Kidney (tissue), 14 donors: ENCODE results near the gene MITF. TPM values are rescaled to one million over a fixed set of nuclear protein-coding genes. Genes with fewer than 3 reads are reported as not detected.
A peak's percentile ranks its signal among the peaks of the same experiment; 100 is the strongest.

ENCODE experiments used
- DNase-seq, 5 donors: peaks; one replicate each; pipeline ENCODE4 v3.0.0-alpha.2; 2013 to 2020
- FAIRE-seq: peaks from 2 replicates; lab custom pipeline; 2012; peaks lifted over from hg19 to GRCh38; lab: Jason Lieb, UNC
- H3K27ac ChIP-seq, 2 donors: one replicate each; pipeline ENCODE4 v1.7.0; 2013; ENCODE audit warnings: low read depth in 2 of 2, low read length in 2 of 2, inconsistent platforms in 1 of 2
- H3K27me3 ChIP-seq: one replicate; pipeline ENCODE4 v1.7.1; 2013; ENCODE audit warnings: low read length, inconsistent platforms; ENCODE audit not compliant: control insufficient read depth, insufficient read depth
- H3K36me3 ChIP-seq, 3 donors: one replicate each; pipeline versions ENCODE4 v1.7.0 to v1.7.1; 2013; ENCODE audit warnings: low read length in 3 of 3, control low read depth in 1 of 3, inconsistent platforms in 1 of 3; ENCODE audit not compliant: insufficient read depth in 3 of 3, control insufficient read depth in 2 of 3
- H3K4me1 ChIP-seq, 3 donors: one replicate each; pipeline versions ENCODE4 v1.7.0 to v1.7.1; 2013; ENCODE audit warnings: low read length in 3 of 3, inconsistent platforms in 1 of 3, low read depth in 1 of 3; ENCODE audit not compliant: control insufficient read depth in 2 of 3, insufficient read depth in 2 of 3
- H3K4me3 ChIP-seq, 3 donors: one replicate each; pipeline versions ENCODE4 v1.7.0 to v1.8.1; 2013; ENCODE audit warnings: low read length in 3 of 3, control low read depth in 1 of 3, inconsistent platforms in 1 of 3
- H3K9ac ChIP-seq, 3 donors: one replicate each; pipeline versions ENCODE4 v1.7.0 to v1.7.1; 2013; ENCODE audit warnings: low read length in 3 of 3, control low read depth in 1 of 3, inconsistent platforms in 1 of 3
- H3K9me3 ChIP-seq, 3 donors: one replicate each; pipeline versions ENCODE4 v1.7.0 to v1.7.1; 2013; ENCODE audit warnings: low read length in 3 of 3, control low read depth in 1 of 3, inconsistent platforms in 1 of 3; ENCODE audit not compliant: control insufficient read depth in 2 of 3, insufficient read depth in 1 of 3
- intact Hi-C: fragments of 100-400 bp; cut with DNase I; formaldehyde crosslinking; loops from one replicate; pipeline ENCODE4 v1.11.1; 2022
- polyA plus RNA-seq: library from polyadenylated mRNA; stranded (reverse); fragments of 350-450 nt; fragmentation: Illumina TruSeq; extraction: RNeasy Lipid Tissue Mini Kit (QIAGEN cat#74804); gene quantifications from one replicate; pipeline ENCODE4 v1.2.3, GENCODE V29; 2014; ENCODE audit warnings: low read depth, low replicate concordance; ENCODE audit not compliant: insufficient read depth
- total RNA-seq: library from RNA; stranded (reverse); fragmentation: NEBNext Ultra II Directional; extraction: Animal tissue kit (Norgen Biotek cat#: 25700); gene quantifications from one replicate; pipeline ENCODE4 v1.2.1, GENCODE V29; 2021
- TF ChIP-seq, protein P1 (sequence below): IDR thresholded peaks from 3 replicates; pipeline ENCODE4 v1.5.1; 2012; ENCODE audit warnings: mild to moderate bottlenecking, moderate library complexity, borderline replicate concordance; ENCODE audit not compliant: insufficient read depth; ENCODE audit errors: extremely low read depth
- donor health status: control.
- donor health status: control.
- donor health status: control.
- donor health status: control.
- donor health status: control.
- donor health status: DM: yes; HTN: yes; CAD: no.
- donor health status: Normal renal cell carcinoma (clear cell type).

MITF gene
- total and polyA plus RNA-seq, 2 donors from 2014 or later = 14.1 to 52.6 TPM

DNA sequence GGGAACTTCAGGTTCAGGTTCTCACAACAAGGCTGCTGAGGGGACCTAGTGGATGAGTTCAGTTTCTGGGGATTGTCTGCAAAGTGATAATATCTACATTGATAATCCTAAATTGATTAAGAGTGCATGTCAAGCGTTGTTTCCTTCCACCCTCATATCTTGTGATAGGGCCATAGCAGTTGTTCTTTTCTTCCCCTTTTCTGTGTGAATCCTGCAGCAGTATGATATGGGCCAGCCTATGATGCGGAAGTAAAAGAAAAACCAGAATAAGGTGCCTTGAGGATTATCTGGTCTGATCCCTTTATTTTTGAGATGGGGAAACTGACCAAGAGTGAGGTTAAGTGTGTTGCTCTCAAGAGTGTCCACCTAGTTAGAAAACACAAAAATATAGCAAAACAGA is 86.2 kb downstream of the MITF start:
- Histone ChIP-seq H3K27me3 (no peaks in the 10 kb centered on the region), H3K27ac (no peak overlapping the region), H3K4me3 (no peak overlapping the region), H3K36me3 (no peaks in the 10 kb centered on the region), H3K9me3 (peaks cover 0 to 4% (median 0%) of the 10 kb centered on the region in 3 donors), H3K9ac (no peak overlapping the region), H3K4me1 (peaks cover 0 to 4% (median 0%) of the 10 kb centered on the region in 3 donors)
- TF ChIP-seq, protein P1, sequence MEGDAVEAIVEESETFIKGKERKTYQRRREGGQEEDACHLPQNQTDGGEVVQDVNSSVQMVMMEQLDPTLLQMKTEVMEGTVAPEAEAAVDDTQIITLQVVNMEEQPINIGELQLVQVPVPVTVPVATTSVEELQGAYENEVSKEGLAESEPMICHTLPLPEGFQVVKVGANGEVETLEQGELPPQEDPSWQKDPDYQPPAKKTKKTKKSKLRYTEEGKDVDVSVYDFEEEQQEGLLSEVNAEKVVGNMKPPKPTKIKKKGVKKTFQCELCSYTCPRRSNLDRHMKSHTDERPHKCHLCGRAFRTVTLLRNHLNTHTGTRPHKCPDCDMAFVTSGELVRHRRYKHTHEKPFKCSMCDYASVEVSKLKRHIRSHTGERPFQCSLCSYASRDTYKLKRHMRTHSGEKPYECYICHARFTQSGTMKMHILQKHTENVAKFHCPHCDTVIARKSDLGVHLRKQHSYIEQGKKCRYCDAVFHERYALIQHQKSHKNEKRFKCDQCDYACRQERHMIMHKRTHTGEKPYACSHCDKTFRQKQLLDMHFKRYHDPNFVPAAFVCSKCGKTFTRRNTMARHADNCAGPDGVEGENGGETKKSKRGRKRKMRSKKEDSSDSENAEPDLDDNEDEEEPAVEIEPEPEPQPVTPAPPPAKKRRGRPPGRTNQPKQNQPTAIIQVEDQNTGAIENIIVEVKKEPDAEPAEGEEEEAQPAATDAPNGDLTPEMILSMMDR = no peak
- DNase-seq = no peak
- FAIRE-seq = no peak
- intact Hi-C loops = no loop called here

DNA sequence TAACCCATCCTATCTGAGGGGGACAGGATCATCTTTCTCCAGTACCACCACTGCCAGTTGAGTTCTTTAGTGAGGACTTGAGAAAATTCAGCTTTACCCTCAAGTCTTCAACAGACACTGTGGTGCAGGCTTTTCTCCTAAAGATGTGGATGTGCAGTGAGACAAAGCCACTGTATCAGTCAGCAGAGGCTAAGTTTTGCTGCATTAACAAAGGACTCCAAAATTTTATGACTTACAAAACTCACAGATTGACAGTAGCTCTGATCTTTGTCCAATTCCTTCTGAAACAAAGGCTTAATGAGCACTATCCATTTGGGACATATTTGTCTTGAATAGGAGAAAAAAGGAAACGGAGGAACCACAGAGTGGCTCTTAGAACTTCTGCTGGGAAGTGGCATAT is 87.9 kb downstream of the MITF start:
- Histone ChIP-seq H3K27ac (no peak overlapping the region), H3K4me3 (no peak overlapping the region), H3K27me3 (no peaks in the 10 kb centered on the region), H3K4me1 (peaks cover 0 to 4% (median 0%) of the 10 kb centered on the region in 3 donors), H3K36me3 (no peaks in the 10 kb centered on the region), H3K9ac (no peak overlapping the region), H3K9me3 (peaks cover 0 to 4% (median 0%) of the 10 kb centered on the region in 3 donors)
- FAIRE-seq (no peak), DNase-seq (no peak)
- TF ChIP-seq, protein P1 = no peak
- intact Hi-C loops = no loop called here

- DNase-seq (no peak), FAIRE-seq (no peak)
- Histone ChIP-seq H3K9me3 (peaks cover 0 to 4% (median 0%) of the 10 kb centered on the region in 3 donors), H3K4me3 (no peak overlapping the region), H3K4me1 (peaks cover 0 to 4% (median 0%) of the 10 kb centered on the region in 3 donors), H3K9ac (no peak overlapping the region), H3K27ac (no peak overlapping the region), H3K27me3 (no peaks in the 10 kb centered on the region), H3K36me3 (no peaks in the 10 kb centered on the region)
- intact Hi-C loops = no loop called here
- TF ChIP-seq, protein P1 = no peak
Measured at GRCh38 chr3:69828817-69829216, 89.6 kb downstream of the MITF start.

- FAIRE-seq = no peak
- Histone ChIP-seq H3K27ac (no peak overlapping the region), H3K36me3 (no peaks in the 10 kb centered on the region), H3K4me1 (peaks cover 0 to 4% (median 0%) of the 10 kb centered on the region in 3 donors), H3K9me3 (peaks cover 0 to 4% (median 0%) of the 10 kb centered on the region in 3 donors), H3K9ac (no peak overlapping the region), H3K4me3 (no peak overlapping the region), H3K27me3 (no peaks in the 10 kb centered on the region)
- DNase-seq = peak in 1 of 5 donors; percentile 62
- intact Hi-C loops = no loop called here
- TF ChIP-seq, protein P1 = no peak
Measured at GRCh38 chr3:69830147-69830546, 90.9 kb downstream of the MITF start.
